ACHN (cell line): ENCODE measurements around the gene SLC6A13.
"Not testable (repeated sequence)": the region's sequence is repeated elsewhere in the genome, so short reads cannot be mapped to it uniquely, and the experiment has no call there.

Experiments used
- DNase-seq: peaks from one replicate; pipeline ENCODE4 v3.0.0-alpha.2; 2015
- in situ Hi-C: cut with HindIII; loops from 2 replicates; pipeline ENCODE4 v1.10.0; 2017; ENCODE audit warnings: low sequenced_read_pairs, low pct_ligation_motif_present, low pct_unique_long_range_greater_than_20kb

SLC6A13 gene

DNA sequence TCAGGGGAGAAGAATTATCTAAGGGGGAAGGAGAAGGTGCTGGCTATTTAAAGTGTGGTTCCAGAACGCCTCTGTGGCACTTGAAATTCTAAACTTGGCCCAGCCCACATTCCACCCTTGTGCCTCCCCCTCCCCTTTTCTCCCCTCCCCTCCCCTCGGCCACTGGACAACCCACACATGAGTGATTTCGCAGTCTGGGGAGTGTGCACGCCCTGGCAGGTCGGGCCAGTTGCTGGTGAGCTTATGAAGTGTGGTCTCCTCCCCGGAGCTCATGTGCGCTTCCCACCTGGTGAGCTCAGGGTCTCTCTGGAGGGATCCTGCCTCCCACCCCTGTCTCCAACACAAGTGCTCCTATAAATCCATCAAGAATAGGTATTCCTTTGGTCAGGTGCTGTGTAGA is at the start of gene SLC6A13:
Gene SLC6A13 (minus strand): TSS at position 20 of the 400 bp plus-strand sequence. CDS start 2,784 bp downstream, outside the sequence.
- in situ Hi-C loops = no loop called here
- peak; percentile 75 for DNase-seq

DNA sequence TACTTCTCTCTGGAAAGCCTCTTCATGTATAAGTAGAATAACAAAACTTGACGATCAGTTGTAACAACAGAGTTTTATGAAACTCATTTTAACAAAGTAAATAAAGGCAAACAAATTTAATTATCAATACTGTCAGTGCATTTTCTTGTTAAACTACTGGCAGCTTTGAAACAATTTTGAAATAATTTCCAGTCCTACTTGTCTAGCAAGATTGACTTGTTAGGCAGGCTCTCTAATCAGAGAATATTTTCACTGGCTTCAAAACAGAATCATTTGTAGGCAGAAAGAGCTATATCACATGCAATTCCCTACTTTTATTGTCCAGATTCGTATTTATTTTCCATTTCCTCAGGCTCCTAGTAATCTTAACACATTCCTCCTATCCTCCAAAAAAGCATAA is 45.9 kb upstream of the SLC6A13 start:
- no peak for DNase-seq
- in situ Hi-C loops = no loop called here

GRCh38 chr12:307406-307805 is 44.8 kb upstream of the SLC6A13 start:
- no peak for DNase-seq
- in situ Hi-C loops = no loop called here

- in situ Hi-C loops = no loop called here
- no peak for DNase-seq
These were observed 42.2 kb upstream of the SLC6A13 start for GRCh38 chr12:304805-305204.

- in situ Hi-C loops, DNase-seq: not testable (repeated sequence)
These were observed 40.1 kb upstream of the SLC6A13 start for GRCh38 chr12:302766-303165.

- DNase-seq, in situ Hi-C loops: not testable (repeated sequence)
These were observed 37.5 kb upstream of the SLC6A13 start for GRCh38 chr12:300166-300565.

GRCh38 chr12:299511-299910 is 36.9 kb upstream of the SLC6A13 start:
- in situ Hi-C loops, DNase-seq: not testable (repeated sequence)

DNA sequence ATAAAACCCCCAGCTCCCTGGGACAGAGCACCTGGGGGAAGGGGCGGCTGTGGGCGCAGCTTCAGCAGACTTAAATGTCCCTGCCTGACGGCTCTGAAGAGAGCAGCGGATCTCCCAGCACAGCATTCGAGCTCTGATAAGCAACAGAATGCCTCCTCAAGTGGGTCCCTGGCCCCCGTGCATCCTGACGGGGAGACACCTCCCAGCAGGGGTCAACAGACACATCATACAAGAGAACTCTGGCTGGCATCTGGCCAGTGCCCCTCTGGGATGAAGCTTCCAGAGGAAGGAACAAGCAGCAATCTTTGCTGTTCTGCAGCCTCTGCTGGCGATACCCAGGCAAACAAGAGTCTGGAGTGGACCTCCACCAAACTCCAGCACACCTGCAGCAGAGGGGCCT is 35.4 kb upstream of the SLC6A13 start:
- DNase-seq, in situ Hi-C loops: not testable (repeated sequence)

DNA sequence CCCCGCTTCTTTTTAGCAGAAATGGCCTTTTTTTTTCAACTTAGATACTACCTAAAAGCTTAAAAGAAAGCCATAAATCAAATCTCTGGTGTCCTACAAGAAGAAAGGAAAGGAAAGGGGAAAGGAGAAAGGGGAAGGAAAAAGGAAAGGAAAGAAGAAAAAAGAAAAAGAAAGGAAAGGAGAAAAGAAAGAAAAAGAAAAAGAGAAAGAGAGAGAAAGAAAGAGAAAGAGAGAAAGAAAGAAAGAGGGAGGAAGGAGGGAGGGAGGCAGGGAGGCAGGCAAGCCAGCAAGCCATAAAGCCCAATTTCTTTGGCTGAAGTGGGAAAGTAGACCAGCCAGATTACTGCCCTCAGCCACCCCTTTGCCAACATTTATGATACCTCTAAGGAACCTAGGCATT is 32.5 kb upstream of the SLC6A13 start:
- no peak for DNase-seq
- in situ Hi-C loops = no loop called here

DNA sequence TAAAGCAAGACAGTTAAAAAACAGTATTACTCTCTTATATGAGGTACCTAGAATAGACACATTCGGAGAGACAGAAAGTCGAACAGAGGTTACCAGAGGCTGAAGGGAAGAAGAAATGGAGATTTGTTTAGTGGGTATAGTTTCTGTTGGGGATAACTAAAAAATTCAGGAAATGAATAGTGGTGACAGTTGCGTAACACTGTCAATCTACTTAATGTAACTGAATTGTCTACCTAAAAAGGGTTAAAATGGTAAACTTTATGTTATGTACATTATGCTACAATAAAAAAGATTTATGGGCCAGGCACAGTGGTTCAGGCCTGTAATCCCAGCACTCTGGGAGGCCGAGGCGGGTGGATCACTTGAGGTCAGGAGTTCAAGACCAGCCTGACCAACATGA is 30.6 kb upstream of the SLC6A13 start:
- in situ Hi-C loops = no loop called here
- no peak for DNase-seq

GRCh38 chr12:292186-292585 is 29.6 kb upstream of the SLC6A13 start:
- DNase-seq = peak; percentile 20
- in situ Hi-C loops = no loop called here

- in situ Hi-C loops = no loop called here
- DNase-seq = no peak
These were observed 28.6 kb upstream of the SLC6A13 start for GRCh38 chr12:291153-291723.

DNA sequence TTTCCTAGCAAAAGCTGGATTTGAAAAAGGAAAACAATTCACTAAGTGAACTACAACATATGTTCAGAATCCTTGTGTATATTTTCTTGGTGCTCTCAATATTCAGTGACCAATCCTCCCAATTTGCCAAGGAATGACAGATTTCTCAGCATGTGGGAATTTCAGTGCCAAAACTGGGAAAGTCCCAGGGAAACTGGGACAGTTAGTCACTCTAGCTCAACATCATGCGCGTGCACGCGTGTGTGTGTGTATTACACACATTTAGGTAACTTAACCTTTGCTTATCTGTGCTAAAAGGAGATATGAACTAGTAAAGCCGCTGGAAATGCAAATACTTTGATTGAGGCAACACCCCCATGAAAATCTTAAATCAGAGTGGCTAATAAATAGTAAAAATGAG is 26.1 kb upstream of the SLC6A13 start:
- DNase-seq = peak; percentile 48

DNA sequence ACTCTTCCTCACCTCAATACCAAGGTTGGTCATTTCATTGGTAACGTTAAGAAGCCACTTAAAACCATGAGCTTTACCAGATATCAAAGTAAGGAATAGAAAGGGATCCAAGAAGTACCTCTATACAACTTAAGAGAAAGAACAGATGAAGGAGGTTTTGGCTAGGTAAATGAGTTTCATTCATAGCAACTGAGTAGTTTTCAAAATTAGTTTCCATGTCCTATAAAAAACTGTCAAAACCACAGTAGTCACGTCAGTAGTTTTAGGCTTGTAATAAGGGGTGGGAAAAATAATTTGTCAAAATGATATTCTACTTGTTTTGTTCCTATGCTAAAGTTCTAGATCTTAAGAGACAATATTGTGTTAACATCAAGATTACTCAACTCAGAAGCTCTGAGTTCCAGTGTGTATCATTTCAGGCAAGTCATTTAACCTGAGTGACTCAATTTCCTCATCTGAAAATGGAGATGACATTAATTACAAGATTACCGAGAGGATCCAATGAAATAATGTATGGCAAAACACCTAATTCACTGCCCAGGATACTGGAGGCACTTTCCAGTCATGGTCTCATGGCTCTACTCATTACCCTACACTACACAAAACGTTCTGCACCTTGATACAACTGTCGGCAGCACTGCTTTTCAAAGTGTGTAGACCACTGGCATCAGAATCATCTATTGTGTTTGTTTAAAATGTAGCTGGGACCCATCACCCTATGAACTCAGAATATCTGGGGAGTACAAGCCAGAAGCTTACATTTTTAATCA is 24.1 kb upstream of the SLC6A13 start:
- in situ Hi-C loops = no loop called here
- DNase-seq = no peak

More for the DNA sequence above, 26.1 kb upstream of the SLC6A13 start:
- in situ Hi-C loops = no loop called here

DNA sequence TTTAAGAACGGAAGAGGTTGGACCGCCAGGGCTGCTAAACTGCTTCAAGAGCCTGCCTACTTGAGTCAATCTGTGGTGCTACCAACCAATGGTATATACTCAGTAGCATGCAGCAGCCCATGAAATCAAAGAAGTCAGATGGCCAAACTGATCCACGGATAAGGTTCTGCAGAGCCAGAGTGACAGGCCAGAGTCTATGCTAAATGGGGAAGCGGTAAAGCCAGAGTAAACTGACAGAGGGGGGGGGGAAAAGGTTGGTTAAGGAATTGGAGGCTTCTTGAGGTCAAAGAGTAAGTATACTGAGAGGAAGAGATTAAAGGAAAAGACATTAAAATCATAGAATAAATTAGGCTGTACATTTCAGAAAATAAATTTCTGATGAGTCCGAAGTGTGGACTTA is 15.4 kb upstream of the SLC6A13 start:
- in situ Hi-C loops = no loop called here
- no peak for DNase-seq

GRCh38 chr12:275812-276211 is 13.2 kb upstream of the SLC6A13 start:
- in situ Hi-C loops = no loop called here
- no peak for DNase-seq

DNA sequence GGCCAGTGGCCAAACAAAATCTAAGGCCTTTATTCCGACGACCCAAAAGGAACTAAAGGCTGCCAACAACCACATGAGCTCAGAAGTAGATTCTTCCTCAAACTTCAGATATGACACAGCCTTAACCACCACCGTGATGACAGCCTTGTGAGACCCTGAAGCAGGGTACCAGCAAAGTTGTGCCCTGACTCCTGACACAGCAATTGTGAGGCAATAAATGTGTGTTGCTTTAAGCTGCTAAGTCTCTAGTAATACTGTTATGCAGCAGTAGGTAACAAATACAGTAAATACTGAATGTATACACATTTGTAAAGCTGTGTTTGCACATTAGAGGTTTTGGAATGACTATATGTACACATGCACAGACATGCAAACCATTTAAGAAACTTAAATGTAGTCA is 10.7 kb upstream of the SLC6A13 start:
- DNase-seq = no peak
- in situ Hi-C loops = no loop called here

- in situ Hi-C loops = no loop called here
- no peak for DNase-seq
These were observed 10.3 kb upstream of the SLC6A13 start for GRCh38 chr12:272942-273341.

GRCh38 chr12:271161-271560 is 8.5 kb upstream of the SLC6A13 start:
- in situ Hi-C loops = no loop called here
- no peak for DNase-seq

DNA sequence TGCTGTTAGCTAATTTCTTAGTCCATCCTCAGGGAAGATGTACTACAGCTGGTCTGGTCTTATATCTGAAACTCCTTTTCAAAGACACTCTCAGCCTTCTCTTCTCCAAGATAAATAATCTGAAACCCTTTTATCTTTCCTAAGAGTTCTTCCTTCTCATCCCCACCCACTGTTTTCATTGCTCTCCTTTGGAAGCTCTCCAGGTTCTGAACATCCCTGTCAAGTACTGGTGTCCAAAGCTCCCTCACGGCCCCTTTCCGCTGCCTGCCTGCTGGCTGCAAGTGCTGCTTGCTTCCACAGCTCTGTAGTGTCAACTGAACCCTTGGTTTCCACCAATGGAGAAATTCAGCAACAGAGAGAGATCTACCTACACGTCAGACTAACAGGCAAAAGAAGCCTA is 6.6 kb upstream of the SLC6A13 start:
- in situ Hi-C loops = no loop called here
- no peak for DNase-seq
